K562 (cell line): ENCODE data around the gene LRGUK. TPM values are rescaled to one million over a fixed set of nuclear protein-coding genes. Genes with fewer than 3 reads are reported as not detected.

Experiments
- ATAC-seq: fragments of 200-7000 bp; cut with Tn5 transposase; 3 replicates; pipeline ENCODE4 v1.9.1; 2020; ENCODE audit warnings: moderate library complexity
- BruUV-seq: library from RNA; stranded (reverse); fragments of 400-500 nt; replicated peaks from 2 replicates; lab custom pipeline; 2021; lab: Mats Ljungman, UMichigan
- CTCF ChIA-PET: fragments of 300-600 bp; formaldehyde crosslinking; extraction: SDS; loops from one replicate; lab custom pipeline; 2021; ENCODE audit warnings: low intra/inter-chr PET ratio; lab: Yijun Ruan, JAX
- POLR2A ChIA-PET: fragments of 300-600, 350-650 bp; sonication (Branson Sonifier 250); formaldehyde crosslinking; extraction: SDS; loops from one replicate; lab custom pipeline; 2021; ENCODE audit warnings: antibody characterized with exemption, inconsistent platforms; lab: Yijun Ruan, JAX
- DNase-seq, 4 experiments: peaks; one replicate each; pipeline versions ENCODE4 v3.0.0 to v3.0.0-alpha.2; 2011 to 2018; ENCODE audit warnings: low spot score in 3 of 4, mixed read lengths in 3 of 4; ENCODE audit errors: extremely low read depth in 1 of 4
- FAIRE-seq: peaks from 2 replicates; lab custom pipeline; 2011; peaks lifted over from hg19 to GRCh38; lab: Jason Lieb, UNC
- H2AFZ ChIP-seq: 2 replicates; pipeline ENCODE4 v1.6.0; 2011; ENCODE audit warnings: low read depth, low read length, control low read depth, inconsistent platforms
- H3K27ac ChIP-seq: fragments of 200-600 bp; 3 replicates; pipeline ENCODE4 v1.8.0; 2011; ENCODE audit warnings: low read depth, mild to moderate bottlenecking, control low read depth, inconsistent platforms, low read length, moderate library complexity, mixed read lengths; ENCODE audit errors: extremely low read depth
- H3K27me3 ChIP-seq, 2 experiments: fragments of 300-600 bp in 1 of 2; 2 replicates in 1 of 2; 3 replicates in 1 of 2; pipeline versions ENCODE4 v1.6.0 to v1.8.0; 2011; ENCODE audit warnings: inconsistent platforms in 2 of 2, low read length in 2 of 2, mild to moderate bottlenecking in 1 of 2, mixed read lengths in 1 of 2, moderate library complexity in 1 of 2; ENCODE audit not compliant: control insufficient read depth in 2 of 2, insufficient read depth in 2 of 2
- H3K36me3 ChIP-seq: fragments of 300-600 bp; 3 replicates; pipeline ENCODE4 v1.8.0; 2011; ENCODE audit warnings: mild to moderate bottlenecking, low read length, inconsistent platforms; ENCODE audit not compliant: control insufficient read depth, insufficient read depth
- H3K4me1 ChIP-seq, 2 experiments: fragments of 200-600 bp in 1 of 2; replicated peaks in 1 of 2; 2 replicates in 1 of 2; 3 replicates in 1 of 2; pipeline versions ENCODE4 v1.5.1 to v1.8.0; 2011; ENCODE audit warnings: inconsistent platforms in 2 of 2, low read length in 2 of 2, mild to moderate bottlenecking in 1 of 2, mixed read lengths in 1 of 2, moderate library complexity in 1 of 2; ENCODE audit not compliant: control insufficient read depth in 2 of 2, insufficient read depth in 2 of 2
- H3K4me2 ChIP-seq: 2 replicates; pipeline ENCODE4 v1.6.1; 2011; ENCODE audit warnings: low read length, control low read depth, inconsistent platforms, mixed read lengths; ENCODE audit not compliant: insufficient read depth
- H3K4me3 ChIP-seq: fragments of 200-600 bp; sonication (generic), shearing (Covaris generic); 2 replicates; pipeline ENCODE4 v1.5.1; 2016; ENCODE audit warnings: control low read depth, inconsistent platforms
- H3K79me2 ChIP-seq: fragments of 200-600 bp; 3 replicates; pipeline ENCODE4 v1.8.0; 2011; ENCODE audit warnings: low read length, inconsistent platforms; ENCODE audit not compliant: control insufficient read depth, insufficient read depth
- H3K9ac ChIP-seq, 2 experiments: 2 replicates each; pipeline versions ENCODE4 v1.6.0 to v1.6.1; 2011; ENCODE audit warnings: low read depth in 2 of 2, low read length in 2 of 2, control low read depth in 1 of 2, inconsistent platforms in 1 of 2, mild to moderate bottlenecking in 1 of 2, mixed read lengths in 1 of 2; ENCODE audit not compliant: insufficient read depth in 1 of 2
- H3K9me1 ChIP-seq: one replicate; pipeline ENCODE4 v1.6.0; 2011; ENCODE audit warnings: inconsistent platforms, mild to moderate bottlenecking, low read length, moderate library complexity; ENCODE audit not compliant: control insufficient read depth, insufficient read depth
- H3K9me3 ChIP-seq: replicated peaks from 2 replicates; pipeline ENCODE4 v1.5.1; 2011; ENCODE audit warnings: low read depth, low read length, inconsistent platforms; ENCODE audit not compliant: control insufficient read depth, insufficient read depth
- H4K20me1 ChIP-seq: replicated peaks from 2 replicates; pipeline ENCODE4 v1.6.1; 2011; ENCODE audit warnings: low read length, inconsistent platforms, mixed read lengths; ENCODE audit not compliant: control insufficient read depth, insufficient read depth
- ARID4B ChIP-seq: sonication (generic); formaldehyde crosslinking; IDR thresholded peaks from 2 replicates; pipeline ENCODE4 v1.8.0; 2022; ENCODE audit warnings: mild to moderate bottlenecking, missing genetic modification reagents
- CCNT2 ChIP-seq: IDR thresholded peaks from 2 replicates; pipeline ENCODE4 v1.6.1; 2011; ENCODE audit warnings: borderline replicate concordance, low read depth, mild to moderate bottlenecking, moderate library complexity, mixed read lengths, low read length; ENCODE audit not compliant: insufficient read length; ENCODE audit errors: extremely low read depth
- COPS2 ChIP-seq: fragments of 450-650 bp; conservative IDR thresholded peaks from 2 replicates; pipeline ENCODE4 v1.6.1; 2016; ENCODE audit warnings: mild to moderate bottlenecking, moderate library complexity
- FOSL1 ChIP-seq: fragments of 200-800 bp; sonication (Bioruptor generic); conservative IDR thresholded peaks from 2 replicates; pipeline ENCODE4 v1.6.1; 2016; ENCODE audit warnings: missing genetic modification characterization, missing compliant biosample characterization
- KAT2B ChIP-seq: IDR thresholded peaks from one replicate; pipeline ENCODE4 v1.6.1; 2012; ENCODE audit warnings: low read depth, mild to moderate bottlenecking, control low read depth, inconsistent platforms, low read length, moderate library complexity
- SP1 ChIP-seq: sonication (generic); formaldehyde crosslinking; IDR thresholded peaks from 2 replicates; pipeline ENCODE4 v1.8.1; 2022; ENCODE audit warnings: mild to moderate bottlenecking, missing genetic modification reagents
- ZMIZ1 ChIP-seq, 2 experiments: fragments of 150-350 bp in 1 of 2; IDR thresholded peaks; 2 replicates each; pipeline ENCODE4 v1.6.1; 2012 to 2016; ENCODE audit warnings: low read depth in 2 of 2, low read length in 2 of 2, mild to moderate bottlenecking in 1 of 2, moderate library complexity in 1 of 2
- ZNF398 ChIP-seq: fragments of 250-450 bp; sonication (Bioruptor Pico); IDR thresholded peaks from 2 replicates; pipeline ENCODE4 v1.8.0; 2021; ENCODE audit warnings: moderate library complexity, mild to moderate bottlenecking, inconsistent platforms
- ZNF778 ChIP-seq: fragments of 450-650 bp; formaldehyde crosslinking; IDR thresholded peaks from 2 replicates; pipeline ENCODE4 v1.4.0; 2020; ENCODE audit warnings: mild to moderate bottlenecking, moderate library complexity
- WGBS: fragments of 100-300 bp; shearing (Covaris generic); methylation state at CpG from one replicate; pipeline ENCODE4 v1.1.6; 2016; ENCODE audit warnings: low coverage, mixed read lengths; ENCODE audit not compliant: insufficient coverage; ENCODE audit errors: missing lambda C conversion rate; 5-methylcytosine and 5-hydroxymethylcytosine counted together
- in situ Hi-C: fragments of 300-500 bp; cut with MboI; formaldehyde crosslinking; loops from 4 replicates; pipeline ENCODE4 v1.15.0; 2018; ENCODE audit warnings: inconsistent platforms, mixed read lengths
- intact Hi-C: fragments of 100-400 bp; cut with micrococcal nuclease; formaldehyde crosslinking; loops from 2 replicates; pipeline ENCODE4 v1.14.2; 2022
- polyA plus RNA-seq, 8 experiments: library from polyadenylated mRNA; depleted of rRNA in 4 of 8; stranded (reverse) in 5 of 8; unstranded in 3 of 8; fragments of >200 nt; fragmentation: Nextera tagmentation in 2 of 8; fragmentation: Illumina TruSeq in 1 of 8; extraction: Ambion mirVana in 2 of 8; extraction: Trizol in 1 of 8; gene quantifications; 2 replicates each; pipeline versions ENCODE4 v1.2.1 to v1.2.3, GENCODE V29; 2011 to 2014; ENCODE audit warnings: inconsistent platforms in 1 of 8, missing spikeins in 1 of 8
- total RNA-seq, 7 experiments: library from RNA; depleted of rRNA in 6 of 7; stranded (reverse); fragments of >200 nt in 6 of 7; fragmentation: Illumina TruSeq in 2 of 7; extraction: Trizol in 2 of 7; gene quantifications; 2 replicates each; pipeline versions ENCODE4 v1.2.1 to v1.2.3, GENCODE V29; 2011 to 2021; ENCODE audit warnings: low replicate concordance in 1 of 7

The LRGUK gene
- total and polyA plus RNA-seq, 9 of the 15 experiments (the other 6 are each of a cell fraction or from before 2014, with no cell fraction given): 0.04 to 0.33 (median 0.18) TPM

GRCh38 chr7:134098072-134098471, 29.1 kb upstream of the LRGUK start:
- Histone ChIP-seq H4K20me1 (no peaks in the 10 kb centered on the region), H2AFZ (no peak overlapping the region), H3K9me1 (no peaks in the 10 kb centered on the region), H3K9me3 (no peaks in the 10 kb centered on the region), H3K27ac (no peak overlapping the region), H3K27me3 (peaks cover 0 to 5% of the 10 kb centered on the region in 2 experiments; a peak in 1 of 5 replicates), H3K4me3 (no peak overlapping the region), H3K4me1 (no peaks in the 10 kb centered on the region), H3K4me2 (no peak overlapping the region), H3K9ac (no peak overlapping the region), H3K79me2 (no peaks in the 10 kb centered on the region), H3K36me3 (no peaks in the 10 kb centered on the region)
- CTCF ChIA-PET: no interaction called here
- FAIRE-seq: no peak
- in situ Hi-C loops: no loop called here
- 7% methylated on average over 4 of the region's 4 CpGs for WGBS
- DNase-seq: no peak
- no TSS peak for BruUV-seq
- POLR2A ChIA-PET: no interaction called here
- TF ChIP-seq COPS2 (no peak), FOSL1 (tag) (no peak), CCNT2 (no peak), ZMIZ1 (IDR thresholded peaks at IDR 0.05; ENCODE audit: low read depth in 2 of 2, low read length in 2 of 2) (no peak), ZNF778 (CRISPR knock-in tag) (no peak), ZNF398 (no peak), SP1 (CRISPR knock-in tag) (no peak), KAT2B (no peak), ARID4B (CRISPR knock-in tag) (no peak)
- no peak for ATAC-seq
- intact Hi-C loops: no loop called here
